ENCODE measurements around the gene NXPE1. TPM values are rescaled to one million over a fixed set of nuclear protein-coding genes. Genes with fewer than 3 reads are reported as not detected.
"Not testable (repeated sequence)": the region's sequence is repeated elsewhere in the genome, so short reads cannot be mapped to it uniquely, and the experiment has no call there.

NXPE1 gene
- total and polyA plus RNA-seq, 11 donors, result 0.08 to 1.0 TPM; not detected in 9

DNA sequence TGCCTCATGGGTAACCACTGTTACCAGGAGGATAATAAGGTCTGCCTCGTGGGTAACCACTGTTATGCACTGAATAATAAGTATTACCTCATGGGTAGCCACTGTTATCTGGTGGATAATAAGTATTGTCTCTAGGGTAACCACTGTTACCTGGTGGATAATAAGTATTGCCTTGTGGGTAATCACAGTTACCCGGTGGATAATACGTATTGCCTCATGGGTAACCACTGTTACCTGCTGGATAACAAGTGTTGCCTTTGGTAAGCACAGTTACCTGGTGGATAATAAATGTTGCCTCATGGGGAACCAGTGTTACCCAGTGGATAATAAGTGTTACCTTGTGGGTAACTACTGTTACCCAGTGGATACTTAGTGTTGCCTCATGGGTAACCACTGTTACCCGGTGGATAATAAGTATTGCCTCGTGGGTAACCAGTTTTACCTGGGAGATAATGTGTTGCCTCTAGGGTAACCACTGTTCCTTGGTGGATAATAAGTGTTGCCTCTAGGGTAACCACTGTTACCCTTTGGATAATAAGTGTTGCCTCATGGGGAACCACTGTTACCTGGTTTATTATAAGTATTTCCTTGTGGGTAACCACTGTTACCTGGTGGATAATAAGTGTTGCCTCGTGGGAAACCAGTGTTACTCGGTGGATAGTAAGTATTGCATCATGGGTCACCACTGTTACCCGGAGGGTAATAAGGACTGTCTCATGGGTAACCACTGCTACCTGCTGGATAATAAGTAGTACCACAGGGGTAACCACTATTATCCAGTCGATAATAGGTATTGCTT lies 46.5 kb upstream of the NXPE1 start:
- TF ChIP-seq, protein P1, sequence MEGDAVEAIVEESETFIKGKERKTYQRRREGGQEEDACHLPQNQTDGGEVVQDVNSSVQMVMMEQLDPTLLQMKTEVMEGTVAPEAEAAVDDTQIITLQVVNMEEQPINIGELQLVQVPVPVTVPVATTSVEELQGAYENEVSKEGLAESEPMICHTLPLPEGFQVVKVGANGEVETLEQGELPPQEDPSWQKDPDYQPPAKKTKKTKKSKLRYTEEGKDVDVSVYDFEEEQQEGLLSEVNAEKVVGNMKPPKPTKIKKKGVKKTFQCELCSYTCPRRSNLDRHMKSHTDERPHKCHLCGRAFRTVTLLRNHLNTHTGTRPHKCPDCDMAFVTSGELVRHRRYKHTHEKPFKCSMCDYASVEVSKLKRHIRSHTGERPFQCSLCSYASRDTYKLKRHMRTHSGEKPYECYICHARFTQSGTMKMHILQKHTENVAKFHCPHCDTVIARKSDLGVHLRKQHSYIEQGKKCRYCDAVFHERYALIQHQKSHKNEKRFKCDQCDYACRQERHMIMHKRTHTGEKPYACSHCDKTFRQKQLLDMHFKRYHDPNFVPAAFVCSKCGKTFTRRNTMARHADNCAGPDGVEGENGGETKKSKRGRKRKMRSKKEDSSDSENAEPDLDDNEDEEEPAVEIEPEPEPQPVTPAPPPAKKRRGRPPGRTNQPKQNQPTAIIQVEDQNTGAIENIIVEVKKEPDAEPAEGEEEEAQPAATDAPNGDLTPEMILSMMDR (IDR thresholded peaks at IDR 0.05), result no peak
- TF ChIP-seq POLR2A (IDR thresholded peaks at IDR 0.05), result no peak
- H3K4me3 ChIP-seq, result no peak overlapping the region
- H3K27me3 ChIP-seq, result no peaks in the 10 kb centered on the region
- 84 to 89% (median 87%) methylated on average over 9 of the region's 9 CpGs for WGBS, 4 donors
- no peaks in the 10 kb centered on the region for H3K36me3 ChIP-seq
- ATAC-seq, result no peak
- intact Hi-C loops (cut with DNase I), result loop anchor here in 2 of 10 donors (10.0 kb wide), 1 partner anchor 261 kb away; no protein-coding TSS in a partner anchor
- no peak overlapping the region for H3K27ac ChIP-seq
- peaks cover 0 to 43% (median 0%) of the 10 kb centered on the region in 12 donors for H3K9me3 ChIP-seq
- H3K4me1 ChIP-seq, result no peaks in the 10 kb centered on the region
- DNase-seq, result no peak

- TF ChIP-seq, protein P1 (IDR thresholded peaks at IDR 0.05), result no peak
- TF ChIP-seq POLR2A (IDR thresholded peaks at IDR 0.05), result no peak
- Histone ChIP-seq H3K9me3 (peaks cover 0 to 43% (median 0%) of the 10 kb centered on the region in 12 donors), H3K4me1 (no peaks in the 10 kb centered on the region), H3K4me3 (no peak overlapping the region), H3K36me3 (no peaks in the 10 kb centered on the region), H3K27me3 (no peaks in the 10 kb centered on the region), H3K27ac (no peak overlapping the region)
- 89 to 93% (median 91%) methylated on average over 10 of the region's 10 CpGs for WGBS, 4 donors
- ATAC-seq (no peak), DNase-seq (no peak)
- intact Hi-C loops (cut with DNase I), result loop anchor here in 2 of 10 donors (10.0 kb wide), 1 partner anchor 261 kb away; no protein-coding TSS in a partner anchor
These were observed 45.7 kb upstream of the NXPE1 start for GRCh38 chr11:114605370-114605769.

GRCh38 chr11:114604886-114605285 lies 45.2 kb upstream of the NXPE1 start:
- no peaks in the 10 kb centered on the region for H3K36me3 ChIP-seq
- no peaks in the 10 kb centered on the region for H3K4me1 ChIP-seq
- H3K27ac ChIP-seq, result no peak overlapping the region
- TF ChIP-seq, protein P1 (IDR thresholded peaks at IDR 0.05), result no peak
- TF ChIP-seq POLR2A (IDR thresholded peaks at IDR 0.05), result no peak
- no peak for DNase-seq
- peaks cover 0 to 40% (median 0%) of the 10 kb centered on the region in 12 donors for H3K9me3 ChIP-seq
- intact Hi-C loops (cut with DNase I), result loop anchor here in 2 of 10 donors (10.0 kb wide), 1 partner anchor 260 kb away; no protein-coding TSS in a partner anchor
- WGBS, 4 donors, result 66 to 76% (median 75%) methylated on average over 5 of the region's 5 CpGs
- no peak overlapping the region for H3K4me3 ChIP-seq
- no peaks in the 10 kb centered on the region for H3K27me3 ChIP-seq
- no peak for ATAC-seq

GRCh38 chr11:114604179-114604813 lies 44.6 kb upstream of the NXPE1 start:
- ATAC-seq, result no peak

GRCh38 chr11:114603151-114603550 lies 43.5 kb upstream of the NXPE1 start:
- not testable (repeated sequence) for H3K4me3 ChIP-seq, H3K36me3 ChIP-seq, H3K27me3 ChIP-seq, ATAC-seq, H3K4me1 ChIP-seq, H3K27ac ChIP-seq, DNase-seq
- intact Hi-C loops (cut with DNase I), result loop anchor here in 2 of 10 donors (10.0 kb wide), 1 partner anchor 258 kb away; no protein-coding TSS in a partner anchor
- WGBS, 4 donors, result 87 to 93% (median 89%) methylated on average over 7 of the region's 7 CpGs
- peaks cover 0 to 30% (median 0%) of the 10 kb centered on the region in 12 donors for H3K9me3 ChIP-seq

More at GRCh38 chr11:114604179-114604813, 44.6 kb upstream of the NXPE1 start:
- 88 to 92% (median 91%) methylated on average over 13 of the region's 13 CpGs for WGBS, 4 donors
- Histone ChIP-seq H3K9me3 (peaks cover 0 to 35% (median 0%) of the 10 kb centered on the region in 12 donors), H3K4me3 (no peak overlapping the region), H3K27ac (no peak overlapping the region), H3K27me3 (no peaks in the 10 kb centered on the region), H3K36me3 (no peaks in the 10 kb centered on the region), H3K4me1 (no peaks in the 10 kb centered on the region)
- TF ChIP-seq, protein P1 (IDR thresholded peaks at IDR 0.05), result no peak
- no peak for TF ChIP-seq POLR2A (IDR thresholded peaks at IDR 0.05)
- intact Hi-C loops (cut with DNase I), result loop anchor here in 2 of 10 donors (10.0 kb wide), 1 partner anchor 259 kb away; no protein-coding TSS in a partner anchor
- no peak for DNase-seq

Measured in heart left ventricle (tissue), 16 donors.